Activated CD8-positive, alpha-beta memory T cell treated with anti-CD3 and anti-CD28 coated beads for 48 hours (primary cell): ENCODE measurements around the gene NOTCH1.
"Not testable (repeated sequence)": the region's sequence is repeated elsewhere in the genome, so short reads cannot be mapped to it uniquely, and the experiment has no call there.

Source experiments
- DNase-seq, 3 experiments: peaks; one replicate each; pipeline ENCODE4 v3.0.0-alpha.2; 2020; ENCODE audit warnings: low read depth in 2 of 3, low spot score in 2 of 3

Gene NOTCH1

DNA sequence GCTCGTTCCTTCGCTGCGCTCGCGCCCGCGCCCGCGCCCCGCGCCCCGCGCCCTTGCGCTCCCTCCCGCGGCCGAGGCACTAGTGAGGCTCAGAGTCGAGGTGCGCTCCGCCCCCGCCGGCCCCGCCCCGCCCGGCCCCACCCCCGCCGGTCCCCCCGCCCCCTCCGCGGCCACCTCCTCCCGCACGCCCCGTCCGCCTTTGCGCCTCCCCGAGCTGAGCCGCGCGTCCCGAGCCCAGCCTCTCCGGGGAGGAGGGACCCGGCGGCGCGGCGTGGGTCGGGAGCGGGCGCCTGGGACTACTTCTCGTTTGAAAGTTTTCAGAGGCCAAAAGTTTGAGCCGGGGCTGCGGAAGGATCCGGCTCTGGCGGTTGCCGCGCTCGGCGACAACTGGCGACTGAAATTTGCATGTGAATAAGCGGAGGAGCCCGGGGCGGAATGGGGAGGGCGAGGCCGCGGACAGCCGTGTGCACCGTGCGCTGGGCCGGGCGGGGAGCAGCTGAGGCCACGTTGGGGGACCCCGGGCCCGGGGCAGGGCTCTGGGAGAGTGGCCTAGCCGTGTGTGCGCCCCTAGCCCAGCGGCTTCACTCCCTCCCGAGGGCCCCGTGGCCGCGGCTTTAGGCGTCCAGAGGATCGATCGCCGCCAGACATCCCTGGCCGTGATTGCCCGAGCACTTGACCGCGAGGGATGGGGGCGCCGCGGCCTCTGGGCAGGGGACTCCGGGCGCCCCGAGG is at the start of gene NOTCH1:
Gene NOTCH1, minus strand, starts transcription at position 84 of the 732 bp plus-strand sequence. CDS start 262 bp downstream, outside the sequence.
- peak; percentile 71 to 83 (median 73) for DNase-seq

DNA sequence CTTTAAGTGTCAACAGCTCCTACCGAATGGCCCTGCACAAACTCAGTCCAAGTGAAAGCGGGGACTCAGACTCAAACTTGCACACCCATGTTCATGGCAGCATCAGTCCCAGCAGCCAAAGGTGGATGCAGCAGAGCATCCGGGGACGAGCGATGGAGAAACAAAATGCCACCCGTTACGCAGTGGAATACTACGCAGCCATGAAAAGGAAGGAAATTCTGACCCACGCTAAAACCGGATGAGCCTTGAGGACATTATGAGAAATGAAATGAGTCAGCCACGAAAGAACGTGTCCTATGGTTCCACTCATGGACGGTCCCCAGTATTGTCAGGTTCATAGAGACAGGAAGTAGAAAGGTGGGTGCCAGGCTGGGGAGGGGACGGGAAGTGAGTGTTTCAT is 48.6 kb upstream of the NOTCH1 start:
- DNase-seq, result no peak

- DNase-seq, result no peak
Observed at GRCh38 chr9:136593581-136593980, 47.7 kb upstream of the NOTCH1 start.

DNA sequence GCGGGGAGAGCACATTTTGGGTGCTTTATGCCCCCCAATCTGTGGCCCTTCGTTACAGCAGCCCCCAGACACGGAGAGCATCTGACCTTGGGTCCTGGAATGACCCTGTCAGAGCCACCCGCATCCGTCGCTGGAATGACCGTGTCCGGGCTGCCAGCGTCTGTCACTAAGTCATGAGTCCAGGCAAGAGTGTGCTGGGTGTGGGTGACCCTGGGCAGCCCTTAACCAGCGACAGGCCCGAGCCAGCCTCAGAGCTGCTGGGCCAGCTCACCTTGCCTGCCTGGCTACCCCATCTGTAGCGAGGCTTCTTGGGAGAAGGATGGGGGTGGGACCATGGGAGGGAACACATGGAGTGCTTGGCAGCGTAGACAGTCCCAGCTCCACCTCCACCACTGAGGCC is 46.8 kb upstream of the NOTCH1 start:
- DNase-seq, result no peak

GRCh38 chr9:136590821-136591752 is 45.2 kb upstream of the NOTCH1 start:
- DNase-seq, result no peak

GRCh38 chr9:136589766-136590763 is 44.2 kb upstream of the NOTCH1 start:
- no peak for DNase-seq

DNA sequence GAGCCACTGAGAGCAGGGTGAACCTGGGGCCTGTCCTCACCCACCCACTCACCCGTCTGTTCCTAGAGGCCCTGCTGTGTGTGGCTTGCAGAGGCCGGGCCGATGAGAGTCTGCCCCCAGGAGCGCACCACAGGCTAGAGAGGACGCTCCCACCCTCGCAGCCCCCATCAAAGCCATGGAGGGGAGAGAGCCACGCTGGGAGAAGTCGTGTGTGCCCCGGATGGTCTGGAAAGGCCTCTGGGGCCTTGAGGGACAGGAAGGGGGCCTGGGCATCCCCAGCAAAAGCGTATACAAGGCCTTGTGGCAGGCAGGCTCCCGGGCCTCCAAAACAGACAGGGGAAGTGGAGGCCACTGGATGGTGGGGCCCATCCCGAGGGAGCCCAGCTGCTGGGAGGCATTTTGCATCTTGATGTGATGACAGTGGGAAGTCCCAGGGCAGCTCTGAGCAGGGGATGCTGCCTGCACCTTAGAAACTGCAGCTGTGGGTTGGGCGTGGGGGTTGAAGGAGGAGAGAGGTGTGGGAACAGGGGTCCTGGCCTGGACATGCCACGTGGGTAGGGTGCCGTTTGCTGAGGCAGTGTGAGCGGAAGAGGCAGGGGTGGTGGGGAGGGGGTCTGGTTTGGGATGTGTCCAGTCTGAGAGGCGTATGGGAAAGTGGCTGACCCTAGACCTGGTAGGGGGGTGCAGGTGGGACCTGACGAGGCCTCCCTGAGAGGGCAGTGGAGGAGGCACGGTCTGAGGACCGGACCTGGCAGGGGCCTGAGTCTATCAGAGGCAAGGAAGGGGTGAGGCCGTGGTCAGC is 43.0 kb upstream of the NOTCH1 start:
- DNase-seq, result no peak

DNA sequence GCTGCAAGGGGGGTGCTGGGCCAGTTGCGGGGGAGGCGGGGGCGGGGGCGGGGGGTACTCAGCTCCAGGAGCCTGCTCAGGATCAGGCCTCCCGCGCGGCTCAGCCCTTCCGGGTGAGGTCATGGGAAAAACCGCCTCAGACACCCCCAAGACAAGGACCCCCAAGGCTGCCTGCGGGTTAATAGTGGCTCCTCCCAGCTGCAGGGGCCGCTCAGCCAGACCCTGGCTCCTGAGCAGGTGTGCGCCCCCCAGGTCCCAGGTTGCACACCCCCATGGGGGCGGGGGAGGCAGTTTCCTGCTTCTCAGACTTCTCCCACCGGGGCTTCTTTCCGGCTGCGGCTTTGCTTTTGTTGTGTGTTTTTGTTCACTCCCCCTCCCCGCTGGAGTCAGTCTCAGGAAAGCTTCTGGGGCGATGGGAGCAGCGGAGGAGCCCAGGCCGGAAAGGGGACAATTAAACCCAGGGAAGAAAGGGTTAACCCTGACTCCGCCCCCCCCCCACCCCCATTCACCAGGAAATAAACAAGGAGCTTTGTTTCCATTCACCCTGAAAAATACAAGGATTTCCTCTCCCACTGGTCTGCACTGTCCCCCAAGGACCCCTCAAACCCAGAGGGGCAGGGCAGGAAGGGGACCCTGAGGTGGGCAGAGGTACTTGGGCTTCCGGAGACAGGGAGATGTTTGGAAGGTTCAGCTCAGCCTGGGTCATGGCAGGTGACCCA is 42.3 kb upstream of the NOTCH1 start:
- DNase-seq, result no peak

DNA sequence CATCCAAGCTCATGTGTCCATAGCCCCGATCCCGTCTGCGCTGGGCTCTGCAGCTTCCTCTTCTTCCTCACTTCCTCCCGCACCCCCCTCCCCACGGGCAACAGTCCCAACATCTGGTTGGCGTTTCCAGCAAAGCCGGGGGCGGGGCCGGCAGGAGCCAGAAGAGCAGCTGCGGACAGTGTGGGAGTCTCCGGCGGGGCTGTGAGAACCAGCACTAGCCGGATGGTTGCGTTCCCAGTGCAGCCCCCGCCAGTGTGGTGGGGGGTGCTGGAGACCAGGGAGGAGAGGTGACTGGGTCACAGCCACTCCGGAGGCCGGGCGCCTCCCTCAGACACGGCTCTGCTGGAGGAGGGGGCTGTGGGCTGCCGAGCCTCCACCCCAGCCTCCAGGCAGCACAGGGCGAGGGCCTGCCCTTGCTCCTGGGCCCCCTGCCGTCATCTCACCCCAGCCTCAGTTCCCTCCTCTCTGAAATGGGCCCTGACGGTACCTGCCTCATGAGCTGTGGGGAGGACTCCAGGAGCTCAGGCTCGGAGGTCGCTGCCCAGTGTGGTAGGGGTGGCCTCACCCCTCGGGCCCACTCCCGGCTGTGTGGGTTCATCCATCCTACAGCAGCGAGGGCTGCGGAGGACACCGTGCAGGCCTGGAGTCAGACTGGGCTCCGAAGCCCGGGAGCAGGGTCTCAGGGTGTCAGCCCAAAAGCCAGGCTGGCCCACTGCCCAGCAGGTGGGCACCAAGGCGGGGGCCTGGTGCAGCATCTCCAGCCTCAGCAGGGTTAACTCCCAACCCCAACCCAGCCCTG is 41.5 kb upstream of the NOTCH1 start:
- no peak for DNase-seq

- DNase-seq, result no peak
Observed at GRCh38 chr9:136586391-136586953, 40.6 kb upstream of the NOTCH1 start.

GRCh38 chr9:136585531-136586120 is 39.8 kb upstream of the NOTCH1 start:
- no peak for DNase-seq

DNA sequence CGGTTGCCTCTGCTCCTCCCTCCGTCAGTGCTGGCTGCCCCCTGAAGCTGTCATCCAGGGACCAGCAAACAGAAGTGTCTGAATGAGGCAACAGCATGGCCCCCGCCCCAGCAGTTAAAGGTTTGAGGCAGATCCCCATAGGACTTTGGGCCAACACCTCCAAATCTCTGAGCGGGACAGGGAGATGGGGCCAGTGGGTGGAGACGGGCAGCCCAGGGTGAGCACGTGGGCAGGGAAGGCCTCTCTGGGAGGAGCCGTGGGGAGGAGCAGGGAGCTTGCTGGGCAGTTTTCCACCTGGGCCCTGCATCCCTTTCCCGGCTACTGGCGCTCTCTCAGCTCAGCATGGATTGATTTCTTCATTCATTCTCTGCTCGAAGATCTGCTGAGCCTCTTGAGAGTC is 39.1 kb upstream of the NOTCH1 start:
- no peak for DNase-seq

DNA sequence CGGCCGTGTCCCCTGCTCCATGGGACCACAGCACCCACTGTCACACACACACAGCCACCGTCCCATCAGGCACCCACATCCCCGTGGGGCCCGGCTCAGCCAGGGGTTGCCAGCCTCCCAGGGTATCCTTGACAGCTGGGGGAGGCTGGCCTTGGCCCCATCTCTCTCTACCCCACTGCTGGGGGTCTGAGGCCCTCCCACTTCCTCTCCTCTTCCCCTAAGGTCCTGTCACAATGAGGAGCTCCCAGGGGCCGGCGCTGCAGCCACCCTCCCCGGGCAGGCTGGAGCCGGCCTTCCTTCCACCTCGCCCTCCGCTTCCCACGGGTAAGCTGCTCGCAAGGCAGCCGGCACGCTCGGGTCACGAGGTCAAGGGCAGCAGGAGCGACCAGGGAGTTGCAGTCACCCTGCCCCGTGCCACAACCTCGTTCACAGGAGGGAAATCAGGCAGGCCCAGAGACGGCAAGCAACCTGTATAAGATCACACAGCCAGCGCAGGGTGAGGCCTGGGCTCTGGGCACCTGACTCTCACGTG is 38.6 kb upstream of the NOTCH1 start:
- DNase-seq, result no peak

GRCh38 chr9:136582977-136583735 is 37.3 kb upstream of the NOTCH1 start:
- no peak for DNase-seq

- no peak for DNase-seq
Observed at GRCh38 chr9:136581614-136582447, 36.0 kb upstream of the NOTCH1 start.

DNA sequence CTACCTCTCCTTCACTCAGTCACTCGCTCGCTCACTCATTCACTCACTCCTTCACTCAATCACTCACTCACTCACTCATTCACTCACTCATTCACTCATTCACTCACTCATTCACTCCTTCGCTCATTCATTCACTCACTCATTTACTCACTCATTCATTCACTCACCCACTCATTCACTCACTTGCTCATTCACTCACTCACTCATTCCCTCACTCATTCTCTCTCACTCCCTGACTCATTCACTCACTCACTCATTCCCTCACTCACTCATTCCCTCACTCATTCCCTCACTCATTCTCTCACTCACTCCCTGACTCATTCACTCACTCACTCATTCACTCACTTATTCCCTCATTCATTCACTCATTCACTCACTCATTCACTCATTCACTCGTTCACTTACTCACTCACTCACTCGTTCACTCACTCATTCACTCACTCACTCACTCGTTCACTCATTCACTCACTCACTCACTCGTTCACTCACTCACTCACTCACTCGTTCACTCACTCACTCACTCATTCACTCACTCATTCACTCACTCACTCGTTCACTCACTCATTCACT is 33.9 kb upstream of the NOTCH1 start:
- not testable (repeated sequence) for DNase-seq
